H9 (cell line): ENCODE data around the gene ZNF414. TPM values are rescaled to one million over a fixed set of nuclear protein-coding genes. Genes with fewer than 3 reads are reported as not detected.

ENCODE experiments used
- DNase-seq: peaks from one replicate; pipeline ENCODE4 v3.0.0-alpha.2; 2017
- H2AFZ ChIP-seq: one replicate; pipeline ENCODE4 v1.6.1; 2013; ENCODE audit warnings: mild to moderate bottlenecking, low read length, control low read depth, moderate library complexity
- H2AK5ac ChIP-seq: 2 replicates; pipeline ENCODE4 v1.6.1; 2013; ENCODE audit warnings: low read length, control low read depth, mixed read lengths; ENCODE audit not compliant: insufficient read length
- H2BK120ac ChIP-seq: one replicate; pipeline ENCODE4 v1.6.1; 2013; ENCODE audit warnings: low read depth, mild to moderate bottlenecking, low read length, control low read depth, inconsistent platforms; ENCODE audit not compliant: poor library complexity, severe bottlenecking
- H2BK12ac ChIP-seq: 2 replicates; pipeline ENCODE4 v1.6.1; 2013; ENCODE audit warnings: low read length, control low read depth, mixed read lengths, low read depth; ENCODE audit not compliant: insufficient read length
- H2BK15ac ChIP-seq: 2 replicates; pipeline ENCODE4 v1.6.1; 2013; ENCODE audit warnings: low read depth, low read length, control low read depth
- H2BK20ac ChIP-seq: one replicate; pipeline ENCODE4 v1.6.1; 2013; ENCODE audit warnings: low read depth, mild to moderate bottlenecking, low read length, control low read depth, inconsistent platforms; ENCODE audit not compliant: poor library complexity, severe bottlenecking
- H2BK5ac ChIP-seq: 2 replicates; pipeline ENCODE4 v1.6.1; 2013; ENCODE audit warnings: low read length, control low read depth, mixed read lengths; ENCODE audit not compliant: insufficient read length
- H3K14ac ChIP-seq: 2 replicates; pipeline ENCODE4 v1.6.1; 2013; ENCODE audit warnings: low read length, control low read depth; ENCODE audit not compliant: insufficient read depth
- H3K18ac ChIP-seq: 2 replicates; pipeline ENCODE4 v1.6.1; 2013; ENCODE audit warnings: low read depth, mild to moderate bottlenecking, mixed read lengths, low read length, control low read depth; ENCODE audit not compliant: insufficient read length
- H3K23ac ChIP-seq: 2 replicates; pipeline ENCODE4 v1.6.1; 2013; ENCODE audit warnings: low read length, control low read depth, mixed read lengths, low read depth; ENCODE audit not compliant: insufficient read length
- H3K23me2 ChIP-seq: 2 replicates; pipeline ENCODE4 v1.6.1; 2013; ENCODE audit warnings: low read depth, mild to moderate bottlenecking, mixed read lengths, low read length, control low read depth; ENCODE audit not compliant: insufficient read length, poor library complexity, severe bottlenecking
- H3K27ac ChIP-seq: 2 replicates; pipeline ENCODE4 v1.5.1; 2013; ENCODE audit warnings: low read length, control low read depth, mixed read lengths, low read depth; ENCODE audit not compliant: insufficient read length
- H3K27me3 ChIP-seq: 2 replicates; pipeline ENCODE4 v1.6.1; 2013; ENCODE audit warnings: low read length, control low read depth, inconsistent platforms; ENCODE audit not compliant: insufficient read depth
- H3K4ac ChIP-seq: 2 replicates; pipeline ENCODE4 v1.6.1; 2013; ENCODE audit warnings: low read depth, mild to moderate bottlenecking, control low read depth, inconsistent platforms, low read length, moderate library complexity
- H3K4me1 ChIP-seq: 2 replicates; pipeline ENCODE4 v1.6.1; 2013; ENCODE audit warnings: low read length, control low read depth, inconsistent platforms; ENCODE audit not compliant: insufficient read depth
- H3K4me2 ChIP-seq: 2 replicates; pipeline ENCODE4 v1.6.1; 2013; ENCODE audit warnings: low read length, control low read depth, mixed read lengths; ENCODE audit not compliant: insufficient read length, insufficient read depth
- H3K56ac ChIP-seq: 2 replicates; pipeline ENCODE4 v1.6.1; 2013; ENCODE audit warnings: low read depth, mild to moderate bottlenecking, mixed read lengths, low read length, control low read depth; ENCODE audit not compliant: insufficient read length
- H3K79me1 ChIP-seq: 2 replicates; pipeline ENCODE4 v1.6.1; 2013; ENCODE audit warnings: low read depth, mild to moderate bottlenecking, moderate library complexity, low read length, control low read depth, inconsistent platforms; ENCODE audit not compliant: insufficient read depth, poor library complexity, severe bottlenecking
- H3K79me2 ChIP-seq: 2 replicates; pipeline ENCODE4 v1.6.1; 2013; ENCODE audit warnings: low read length, control low read depth, inconsistent platforms; ENCODE audit not compliant: insufficient read depth
- H3K9ac ChIP-seq: 2 replicates; pipeline ENCODE4 v1.6.1; 2013; ENCODE audit warnings: low read length, control low read depth, mixed read lengths; ENCODE audit not compliant: insufficient read length; ENCODE audit errors: extremely low read depth
- H3K9me3 ChIP-seq: one replicate; pipeline ENCODE4 v1.6.1; 2013; ENCODE audit warnings: low read depth, low read length, inconsistent platforms; ENCODE audit not compliant: control insufficient read depth
- H3T11ph ChIP-seq: one replicate; pipeline ENCODE4 v1.6.1; 2013; ENCODE audit warnings: mild to moderate bottlenecking, low read length, control low read depth, inconsistent platforms
- H4K20me1 ChIP-seq: one replicate; pipeline ENCODE4 v1.6.1; 2013; ENCODE audit not compliant: control insufficient read depth, insufficient read length, insufficient read depth
- H4K5ac ChIP-seq: 2 replicates; pipeline ENCODE4 v1.6.1; 2013; ENCODE audit warnings: low read depth, mild to moderate bottlenecking, mixed read lengths, low read length, control low read depth; ENCODE audit not compliant: insufficient read length
- H4K8ac ChIP-seq: replicated peaks from 2 replicates; pipeline ENCODE4 v1.6.1; 2013; ENCODE audit warnings: low read length, control low read depth, mixed read lengths, low read depth; ENCODE audit not compliant: insufficient read length
- H4K91ac ChIP-seq: 2 replicates; pipeline ENCODE4 v1.6.1; 2013; ENCODE audit warnings: low read depth, mild to moderate bottlenecking, moderate library complexity, mixed read lengths, low read length, control low read depth; ENCODE audit not compliant: insufficient read length
- H3K27ac Mint-ChIP-seq, 3 experiments: 2 replicates in 2 of 3; 3 replicates in 1 of 3; pipeline ENCODE4 v1.8.0; 2020 to 2021; ENCODE audit warnings: mixed read lengths in 3 of 3, mild to moderate bottlenecking in 1 of 3, moderate library complexity in 1 of 3
- H3K27me3 Mint-ChIP-seq: 2 replicates; pipeline ENCODE4 v1.8.0; 2021; ENCODE audit warnings: low read depth, mild to moderate bottlenecking, moderate library complexity, mixed read lengths
- H3K36me3 Mint-ChIP-seq, 3 experiments: 2 replicates in 2 of 3; 3 replicates in 1 of 3; pipeline ENCODE4 v1.8.0; 2020 to 2021; ENCODE audit warnings: low read depth in 3 of 3, mixed read lengths in 3 of 3; ENCODE audit not compliant: insufficient read depth in 1 of 3
- H3K4me1 Mint-ChIP-seq, 2 experiments: 2 replicates each; pipeline ENCODE4 v1.8.0; 2020; ENCODE audit warnings: mixed read lengths in 2 of 2
- H3K4me3 Mint-ChIP-seq, 2 experiments: 2 replicates in 1 of 2; 3 replicates in 1 of 2; pipeline ENCODE4 v1.8.0; 2020 to 2021; ENCODE audit warnings: mild to moderate bottlenecking in 2 of 2, mixed read lengths in 2 of 2, moderate library complexity in 1 of 2
- H3K9me3 Mint-ChIP-seq, 2 experiments: 2 replicates in 1 of 2; 3 replicates in 1 of 2; pipeline ENCODE4 v1.8.0; 2020; ENCODE audit warnings: mild to moderate bottlenecking in 2 of 2, mixed read lengths in 2 of 2, moderate library complexity in 1 of 2
- WGBS: extraction: QIAGEN DNeasy Blood & Tissue Kit; methylation state at CpG from one replicate; pipeline ENCODE4 v1.1.7; 2013; ENCODE audit warnings: missing lambda C conversion rate, low lambda C conversion rate, mixed read lengths; ENCODE audit not compliant: insufficient read length; ENCODE audit errors: extremely low coverage; 5-methylcytosine and 5-hydroxymethylcytosine counted together
- total RNA-seq: library from RNA; stranded (reverse); gene quantifications from 2 replicates; pipeline ENCODE4 v1.2.1, GENCODE V29; 2021
- TF ChIP-seq, protein P1 (sequence below): fragments of 200-600 bp; sonication (generic); conservative IDR thresholded peaks from 3 replicates; pipeline ENCODE4 v1.8.0; 2021; ENCODE audit warnings: antibody characterized with exemption, mild to moderate bottlenecking

Gene ZNF414
- total RNA-seq, 1 experiment from 2014 or later = 29.3 TPM

GRCh38 chr19:8532225-8532624 is 18.3 kb upstream of the ZNF414 start:
- peaks cover 3% of the 10 kb centered on the region; the same call in 1 of the 2 replicates for H3K4me1 ChIP-seq
- no peak overlapping the region for H2AK5ac ChIP-seq
- TF ChIP-seq, protein P1, sequence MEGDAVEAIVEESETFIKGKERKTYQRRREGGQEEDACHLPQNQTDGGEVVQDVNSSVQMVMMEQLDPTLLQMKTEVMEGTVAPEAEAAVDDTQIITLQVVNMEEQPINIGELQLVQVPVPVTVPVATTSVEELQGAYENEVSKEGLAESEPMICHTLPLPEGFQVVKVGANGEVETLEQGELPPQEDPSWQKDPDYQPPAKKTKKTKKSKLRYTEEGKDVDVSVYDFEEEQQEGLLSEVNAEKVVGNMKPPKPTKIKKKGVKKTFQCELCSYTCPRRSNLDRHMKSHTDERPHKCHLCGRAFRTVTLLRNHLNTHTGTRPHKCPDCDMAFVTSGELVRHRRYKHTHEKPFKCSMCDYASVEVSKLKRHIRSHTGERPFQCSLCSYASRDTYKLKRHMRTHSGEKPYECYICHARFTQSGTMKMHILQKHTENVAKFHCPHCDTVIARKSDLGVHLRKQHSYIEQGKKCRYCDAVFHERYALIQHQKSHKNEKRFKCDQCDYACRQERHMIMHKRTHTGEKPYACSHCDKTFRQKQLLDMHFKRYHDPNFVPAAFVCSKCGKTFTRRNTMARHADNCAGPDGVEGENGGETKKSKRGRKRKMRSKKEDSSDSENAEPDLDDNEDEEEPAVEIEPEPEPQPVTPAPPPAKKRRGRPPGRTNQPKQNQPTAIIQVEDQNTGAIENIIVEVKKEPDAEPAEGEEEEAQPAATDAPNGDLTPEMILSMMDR = no peak
- H4K5ac ChIP-seq = no peak overlapping the region
- H3K23ac ChIP-seq = no peak overlapping the region
- H3K56ac ChIP-seq = no peak overlapping the region
- H3K4me1 Mint-ChIP-seq = peaks cover 3 to 18% of the 10 kb centered on the region in 2 experiments; a peak in 3 of 4 replicates
- no peaks in the 10 kb centered on the region for H3K9me3 Mint-ChIP-seq
- H3K14ac ChIP-seq = no peak overlapping the region
- H2BK20ac ChIP-seq = no peak overlapping the region
- no peak overlapping the region; a peak in 2 of 7 replicates for H3K27ac Mint-ChIP-seq
- H3K27me3 ChIP-seq = no peaks in the 10 kb centered on the region
- H3T11ph ChIP-seq = no peak overlapping the region
- DNase-seq = no peak
- H3K4ac ChIP-seq = no peak overlapping the region
- no peak overlapping the region for H2BK12ac ChIP-seq
- no peak overlapping the region for H3K4me2 ChIP-seq
- H3K27ac ChIP-seq = no peak overlapping the region
- H4K8ac ChIP-seq = no peak overlapping the region
- no peak overlapping the region for H3K4me3 Mint-ChIP-seq
- H3K27me3 Mint-ChIP-seq = peaks cover 2% of the 10 kb centered on the region
- no peak overlapping the region for H4K91ac ChIP-seq
- no peak overlapping the region for H2AFZ ChIP-seq
- H3K23me2 ChIP-seq = no peaks in the 10 kb centered on the region
- no peaks in the 10 kb centered on the region for H3K79me1 ChIP-seq
- H4K20me1 ChIP-seq = no peaks in the 10 kb centered on the region
- H2BK5ac ChIP-seq = no peak overlapping the region
- H3K79me2 ChIP-seq = no peaks in the 10 kb centered on the region
- peaks cover 0 to 2% (median 0%) of the 10 kb centered on the region in 3 experiments; a peak in 3 of 7 replicates for H3K36me3 Mint-ChIP-seq
- H2BK15ac ChIP-seq = no peak overlapping the region
- no CpG with 5 or more reads among the region's 2 CpGs for WGBS
- no peaks in the 10 kb centered on the region for H3K9me3 ChIP-seq
- H3K18ac ChIP-seq = no peak overlapping the region
- no peak overlapping the region for H3K9ac ChIP-seq
- no peak overlapping the region for H2BK120ac ChIP-seq
